Colon (tissue), 2 donors: ENCODE measurements around the gene CHST8.
"Not testable (repeated sequence)": the region's sequence is repeated elsewhere in the genome, so short reads cannot be mapped to it uniquely, and the experiment has no call there.

Experiments used
- FAIRE-seq: peaks from 2 replicates; lab custom pipeline; 2012; peaks lifted over from hg19 to GRCh38; lab: Jason Lieb, UNC
- donor health status: control.
- donor health status: control.

The CHST8 gene

DNA sequence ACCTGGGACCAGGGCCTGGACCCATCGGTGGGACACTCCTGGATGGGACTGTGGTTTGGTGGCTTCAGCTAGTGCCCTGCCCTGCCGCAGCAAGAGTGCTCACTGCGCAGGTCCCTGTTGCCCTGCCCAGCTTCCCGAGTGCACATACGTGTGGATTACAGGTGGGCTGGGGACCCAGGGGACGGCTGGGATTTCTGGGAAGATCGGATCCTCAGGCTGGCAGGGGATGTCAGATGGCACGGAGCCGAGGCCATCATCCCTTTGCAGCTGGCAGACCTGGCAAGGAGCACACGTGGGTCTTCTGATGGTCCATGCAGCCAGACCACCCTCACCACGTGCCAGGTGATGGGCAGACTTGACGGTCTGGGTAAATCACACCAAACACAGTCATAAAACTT, 69.3 kb downstream of the CHST8 start:
- no peak for FAIRE-seq

DNA sequence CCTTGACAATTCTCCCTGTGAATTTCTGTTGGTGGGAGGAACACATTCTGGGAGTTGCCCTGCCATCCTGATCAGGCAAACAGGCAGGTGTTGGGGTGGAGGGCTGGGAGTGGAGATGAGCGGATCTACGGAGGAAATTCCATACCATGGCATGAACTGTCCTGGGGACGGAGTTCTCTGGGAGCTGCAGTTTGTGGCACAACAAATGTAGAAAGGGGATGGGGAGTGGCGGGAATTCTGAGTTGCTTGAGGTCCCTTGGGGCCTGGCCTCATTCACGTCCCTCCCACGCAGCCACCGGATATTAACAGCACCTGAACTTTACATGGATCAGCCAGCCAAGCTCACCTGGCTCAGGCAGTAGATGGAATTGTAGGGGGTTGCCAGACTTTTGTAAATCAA, 70.0 kb downstream of the CHST8 start:
- no peak for FAIRE-seq

DNA sequence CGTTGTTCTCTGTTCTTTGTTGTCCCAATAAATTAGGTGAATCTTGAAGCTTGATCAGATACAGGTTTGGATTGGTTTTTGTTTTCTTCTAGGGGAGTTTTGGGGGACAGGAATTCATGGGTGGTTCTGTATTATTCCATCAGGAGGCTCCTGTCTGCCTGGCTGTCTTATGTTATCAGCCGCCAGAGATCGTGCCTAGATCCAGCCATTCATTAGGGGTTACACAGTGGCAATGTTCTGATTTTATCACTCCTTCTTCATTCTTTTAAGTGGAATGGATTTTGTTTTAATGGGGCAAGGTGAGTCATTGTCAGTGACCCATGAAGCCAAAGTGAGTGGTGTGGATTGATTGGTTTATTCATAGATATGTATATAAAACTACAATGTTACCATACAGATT, 71.9 kb downstream of the CHST8 start:
- no peak for FAIRE-seq

DNA sequence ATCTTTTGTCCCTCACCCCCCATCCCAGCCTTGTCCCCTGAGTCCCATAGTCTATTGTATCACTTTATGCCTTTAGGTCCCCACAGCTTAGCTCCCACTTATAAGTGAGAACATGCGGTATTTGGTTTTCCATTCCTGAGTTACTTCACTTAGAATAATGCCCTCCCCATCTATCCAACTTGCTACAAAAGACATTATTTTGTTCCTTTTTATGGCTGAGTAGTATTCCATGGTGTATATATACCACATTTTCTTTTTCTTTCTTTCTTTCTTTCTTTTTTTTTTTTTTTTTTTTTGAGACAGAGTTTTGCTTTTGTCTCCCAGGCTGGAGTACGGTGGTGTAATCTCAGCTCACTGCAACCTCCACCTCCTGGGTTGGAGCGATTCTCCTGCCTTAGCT, 73.8 kb downstream of the CHST8 start:
- FAIRE-seq, result not testable (repeated sequence)

DNA sequence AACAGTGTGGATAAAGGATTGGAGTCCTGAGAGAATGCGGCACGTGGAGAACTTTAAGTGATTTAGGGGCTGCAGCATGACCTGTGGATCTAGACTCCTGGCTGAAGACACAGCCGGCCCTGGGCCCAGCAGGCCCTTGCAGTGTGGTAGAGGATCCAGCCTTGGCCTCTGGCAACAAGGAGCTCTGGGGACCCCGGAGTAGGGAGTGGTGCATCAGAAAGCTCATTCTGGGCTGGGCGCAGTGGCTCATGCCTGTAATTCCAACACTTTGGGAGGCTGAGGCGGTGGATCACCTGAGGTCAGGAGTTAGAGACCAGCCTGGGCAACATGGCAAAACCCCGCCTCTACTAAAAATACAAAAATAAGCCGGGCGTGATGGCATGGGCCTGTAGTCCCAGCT, 76.0 kb downstream of the CHST8 start:
- no peak for FAIRE-seq

DNA sequence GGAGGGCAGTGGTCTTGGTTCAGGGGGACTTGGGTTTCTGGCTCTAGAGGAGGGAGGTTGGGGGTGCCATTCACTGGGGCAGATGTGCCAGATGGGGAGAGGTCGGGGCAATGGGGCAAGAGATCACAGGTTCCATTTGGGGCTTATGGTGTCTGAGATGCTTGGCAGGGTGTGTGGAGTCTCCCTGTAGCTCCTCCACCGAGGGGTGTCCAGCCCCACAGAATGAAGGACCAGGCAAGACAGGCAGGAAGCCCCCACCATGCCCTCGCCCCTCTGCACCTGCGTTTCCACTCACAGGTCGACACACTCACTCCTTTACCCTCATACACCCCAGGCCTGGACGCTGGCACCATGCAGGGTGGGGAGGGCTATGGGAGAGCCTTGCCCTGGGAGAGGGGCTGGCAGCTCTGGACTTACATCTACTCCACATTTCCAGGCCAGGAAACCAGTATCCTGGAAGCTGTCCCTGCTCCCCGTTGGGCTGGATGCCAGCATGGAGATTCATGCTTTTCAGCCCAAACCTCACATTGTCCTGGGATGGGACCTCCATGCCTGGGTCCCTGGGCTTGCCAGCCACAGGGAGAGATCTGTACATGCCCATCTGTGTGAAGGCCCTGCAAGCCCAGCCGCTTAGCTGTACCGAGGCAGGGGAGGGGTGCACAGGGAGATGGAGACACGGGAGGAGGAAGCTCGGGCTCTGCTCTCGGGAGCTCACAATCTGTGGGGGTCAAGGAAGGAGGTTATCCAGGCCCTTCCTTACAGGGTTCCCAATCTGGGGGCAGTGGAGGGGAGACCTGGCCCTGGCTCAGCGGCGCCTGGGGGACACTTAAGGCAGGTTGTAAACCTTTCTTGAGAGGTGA, 77.1 kb downstream of the CHST8 start:
- FAIRE-seq, result no peak

DNA sequence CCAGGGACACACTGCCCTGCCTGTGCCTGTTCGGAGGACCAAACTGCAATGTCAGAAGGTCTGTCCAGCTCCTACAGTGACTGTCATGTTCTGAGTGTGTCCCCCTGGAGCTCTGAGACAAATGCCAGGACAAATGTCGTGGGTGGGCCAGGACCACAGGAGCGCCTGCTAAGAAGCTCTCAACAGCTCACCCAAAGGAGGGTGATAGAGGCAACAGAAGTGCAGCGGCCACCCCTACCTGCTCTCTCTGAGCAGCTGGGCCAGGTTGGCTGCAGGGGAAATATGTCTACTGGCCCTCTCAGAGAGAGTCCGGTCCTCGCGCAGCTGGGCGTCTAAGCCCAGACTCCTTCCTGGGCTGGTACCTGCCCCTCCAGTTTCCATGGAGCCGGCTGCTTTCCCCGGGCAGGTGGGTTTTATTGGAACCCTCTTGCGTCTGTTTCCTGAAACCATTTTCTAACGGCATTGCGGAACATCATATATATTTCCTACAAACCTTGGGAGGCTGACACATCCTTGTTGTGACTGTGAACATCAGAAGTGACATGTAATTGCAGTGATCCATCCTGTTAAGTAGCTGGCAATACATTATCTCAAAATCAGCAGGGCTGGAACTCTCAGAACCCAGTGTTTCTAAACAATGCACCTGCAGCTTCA, 78.1 kb downstream of the CHST8 start:
- no peak for FAIRE-seq

DNA sequence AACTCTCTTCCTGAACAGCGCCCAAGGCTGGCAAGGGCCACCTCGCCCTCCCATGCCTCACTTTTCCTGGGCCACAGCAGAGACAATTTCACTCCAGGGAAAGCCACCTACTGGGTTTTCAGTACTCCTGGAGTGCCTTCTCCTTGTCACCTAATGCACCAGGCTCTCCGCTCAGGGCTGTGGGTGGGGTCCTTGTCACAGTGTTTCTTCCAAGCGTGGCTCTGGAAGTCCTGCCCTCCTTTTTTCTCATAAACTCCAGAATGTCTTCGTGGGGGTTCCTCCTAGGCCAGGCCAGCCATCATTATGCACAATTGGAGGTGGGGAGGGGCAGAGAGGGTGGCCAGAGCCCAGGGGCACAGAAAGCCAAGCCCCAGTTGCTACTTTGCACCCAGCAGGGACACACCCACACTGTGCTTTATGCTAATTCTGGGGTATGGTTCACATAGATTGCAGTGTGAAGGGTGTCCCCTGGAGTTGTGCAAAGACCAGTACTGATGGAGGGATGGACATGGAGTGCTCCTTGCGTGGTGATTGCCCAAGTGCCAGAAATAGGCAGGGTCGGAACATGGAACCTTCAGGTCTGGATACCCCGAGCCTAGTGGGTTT, 78.8 kb downstream of the CHST8 start:
- FAIRE-seq, result no peak

DNA sequence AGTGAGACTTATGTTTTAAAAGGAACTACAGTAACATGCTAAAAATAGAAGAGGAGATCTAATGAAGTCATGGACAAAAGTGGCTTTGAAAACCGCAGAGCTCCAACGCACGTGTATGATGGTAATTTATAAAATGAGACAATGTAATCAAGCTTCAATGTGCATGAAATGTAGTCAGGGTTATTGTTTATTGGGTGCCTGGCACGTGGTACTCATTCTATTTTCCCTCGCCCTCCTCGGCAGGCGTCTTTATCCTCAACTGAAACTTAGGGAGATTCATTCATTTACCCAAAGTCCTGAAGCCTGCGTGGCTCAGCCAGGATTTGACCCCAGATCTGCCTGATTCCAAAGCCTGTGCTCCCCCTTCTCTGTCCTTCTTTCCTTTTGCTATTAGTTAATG, 79.8 kb downstream of the CHST8 start:
- FAIRE-seq, result no peak

DNA sequence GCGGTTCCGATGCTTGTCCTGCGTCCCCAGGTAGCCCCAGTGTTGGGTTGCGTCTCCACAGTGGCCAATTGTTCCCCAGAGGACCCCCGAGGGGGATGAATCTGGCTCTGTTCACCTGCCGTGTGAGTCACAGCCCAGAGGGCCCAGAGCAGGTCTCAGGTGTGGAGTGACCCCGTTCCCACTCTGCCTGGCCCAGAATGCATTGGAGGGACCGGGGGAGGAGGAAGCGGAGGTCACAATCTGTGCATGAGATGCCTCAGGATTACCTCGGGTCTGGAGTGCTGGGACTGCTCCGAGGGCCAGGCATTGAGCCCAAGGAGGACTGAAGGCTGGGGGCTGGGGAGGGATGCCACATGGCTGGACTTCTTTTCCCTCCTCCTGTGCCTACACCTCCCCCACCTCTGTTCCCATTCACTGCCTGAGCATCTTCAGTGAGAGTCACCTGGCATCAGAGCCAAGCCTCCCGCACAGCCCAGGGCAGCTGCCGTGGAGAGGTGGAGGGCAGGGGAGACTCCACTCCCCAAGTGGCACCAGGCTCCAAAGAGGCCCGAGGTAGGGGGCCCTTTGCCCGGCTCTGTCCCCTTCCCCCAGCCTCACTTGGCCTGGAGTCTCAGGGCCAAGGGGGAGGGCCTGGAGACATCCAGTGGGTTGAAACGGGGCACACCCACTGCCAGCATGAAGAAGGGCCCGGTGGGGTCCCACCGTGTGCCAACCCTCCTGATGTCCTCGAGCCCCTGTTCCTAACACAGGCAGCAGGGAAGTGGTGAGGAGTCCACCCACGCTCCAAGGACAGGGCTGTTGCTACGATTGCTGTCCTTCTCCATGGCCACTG, 81.1 kb downstream of the CHST8 start:
- no peak for FAIRE-seq

DNA sequence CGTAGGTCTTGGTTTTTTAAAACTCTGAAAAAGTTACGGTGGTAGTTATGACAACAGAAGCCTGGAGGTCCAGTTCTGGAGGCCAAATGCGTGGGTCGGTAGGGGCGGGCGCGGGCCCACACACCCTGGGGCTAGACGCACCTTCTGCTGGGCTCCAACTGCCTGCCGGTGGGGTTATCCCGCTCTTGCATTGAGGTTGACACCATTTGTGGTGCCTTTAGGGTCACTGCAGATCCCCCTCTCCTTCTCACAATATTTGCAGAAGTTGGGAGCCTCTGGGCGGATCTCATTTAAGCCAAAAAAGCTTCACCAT, 81.6 kb downstream of the CHST8 start:
- FAIRE-seq, result no peak

DNA sequence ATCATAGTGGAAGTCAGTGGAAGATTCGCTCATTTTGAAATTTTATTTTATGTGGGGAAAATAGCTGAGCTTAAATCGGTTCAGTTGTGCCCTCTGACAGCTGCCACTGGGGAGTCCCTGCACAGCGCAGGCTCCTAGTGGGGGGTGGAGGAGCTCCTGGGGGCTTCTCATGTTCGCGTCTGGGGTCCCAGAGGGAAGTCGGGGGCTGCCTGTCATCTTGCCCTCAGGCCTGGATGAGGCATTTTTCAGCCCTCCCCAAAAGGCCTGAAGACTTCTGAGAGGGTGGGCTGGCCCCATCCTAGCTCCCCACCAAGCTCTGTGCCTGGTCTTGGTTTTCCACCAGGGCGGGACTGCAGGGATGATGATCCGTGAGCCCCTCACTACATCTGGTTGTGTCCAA, 82.1 kb downstream of the CHST8 start:
- FAIRE-seq, result no peak

DNA sequence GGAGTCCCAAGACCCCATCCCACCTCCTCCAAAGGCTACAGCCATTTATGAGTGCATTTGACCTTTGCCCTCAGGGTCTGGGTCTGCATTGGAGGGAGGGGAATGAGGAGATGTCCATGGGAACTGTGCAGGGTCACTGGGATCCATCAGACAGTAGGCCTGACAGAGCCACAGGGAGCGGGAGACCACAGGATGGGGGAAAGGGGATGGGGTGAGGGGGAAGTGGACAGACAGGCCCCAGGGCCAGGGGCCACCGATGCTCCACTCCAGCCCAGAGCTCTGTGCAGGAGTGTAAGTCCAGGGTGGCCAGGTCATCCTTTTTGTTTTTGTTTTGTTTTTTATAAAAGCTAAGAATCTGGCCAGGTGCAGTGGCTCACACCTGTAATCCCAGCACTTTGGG, 82.5 kb downstream of the CHST8 start:
- no peak for FAIRE-seq

DNA sequence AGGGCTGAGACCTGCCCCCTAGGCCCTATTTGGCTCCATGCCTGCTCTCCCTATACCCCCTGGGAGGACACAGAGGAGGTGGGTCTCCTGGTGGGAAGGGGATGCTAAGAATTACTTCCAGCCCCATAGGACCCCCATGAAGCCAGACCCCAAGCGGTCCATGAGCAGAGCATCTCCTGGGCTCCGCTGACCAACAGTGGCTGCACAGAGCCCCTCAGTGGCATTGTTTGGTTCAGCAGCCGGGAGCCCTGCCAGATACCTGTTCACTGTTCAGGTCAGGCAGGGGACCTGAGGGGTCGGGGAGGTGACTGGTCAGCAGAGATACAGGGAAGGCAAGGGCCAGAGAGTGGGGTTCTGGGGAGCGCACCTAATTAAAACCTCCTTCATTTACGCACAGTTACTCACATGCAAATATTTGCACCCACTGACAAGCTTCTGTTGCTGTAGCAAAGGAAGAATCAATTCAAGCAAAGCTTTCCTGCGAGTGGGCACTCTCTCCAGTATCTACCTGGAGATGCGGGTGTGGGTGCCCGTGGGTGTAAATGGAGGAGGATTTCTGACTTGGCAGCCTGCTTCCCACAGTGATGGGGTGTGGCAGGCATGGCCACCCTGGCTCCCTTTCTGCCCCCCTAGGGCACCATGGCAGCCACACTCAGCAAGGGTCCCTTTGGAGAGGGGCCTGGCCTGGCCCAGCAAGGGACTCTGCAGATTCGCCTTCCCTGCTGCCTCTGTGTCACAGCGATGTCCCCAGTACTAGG, 83.5 kb downstream of the CHST8 start:
- FAIRE-seq, result no peak

DNA sequence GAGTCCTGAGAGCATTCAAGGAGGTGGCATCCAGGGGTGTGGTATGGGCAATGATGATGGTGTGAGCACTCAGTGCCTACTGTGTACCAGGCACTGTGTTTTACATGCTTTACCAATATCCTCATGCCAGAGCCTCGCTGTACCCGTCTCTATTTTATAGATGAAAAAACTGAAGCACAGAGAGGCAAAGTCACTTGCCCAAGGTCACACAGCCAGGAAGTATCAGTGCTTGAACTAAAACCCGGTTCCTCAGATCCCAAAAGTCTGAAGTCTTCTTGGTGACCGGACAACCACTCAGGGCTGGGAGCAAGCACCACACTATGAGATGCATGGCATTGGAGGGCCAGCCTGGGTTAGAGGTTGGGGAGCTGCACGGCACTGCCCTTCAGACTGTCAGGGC, 84.1 kb downstream of the CHST8 start:
- FAIRE-seq, result no peak

DNA sequence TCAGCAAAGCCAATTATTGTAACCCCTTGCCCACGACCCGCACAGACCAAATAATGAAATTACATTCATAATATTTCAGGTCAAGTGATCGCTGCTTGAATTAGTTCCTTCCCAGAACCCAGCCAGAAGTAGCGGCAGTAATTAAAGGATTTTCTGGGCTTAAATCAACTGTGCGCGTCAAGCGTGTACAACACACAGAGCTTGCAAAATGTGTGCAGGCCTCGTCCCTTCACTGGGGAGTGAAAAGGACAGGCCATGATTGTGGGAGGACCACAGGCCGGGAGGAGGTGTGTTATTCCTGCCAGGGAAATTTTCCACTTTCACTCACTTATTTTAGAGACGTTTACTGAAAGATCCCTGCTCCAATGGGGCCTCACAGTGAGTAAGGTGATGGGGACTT, 84.9 kb downstream of the CHST8 start:
- no peak for FAIRE-seq

DNA sequence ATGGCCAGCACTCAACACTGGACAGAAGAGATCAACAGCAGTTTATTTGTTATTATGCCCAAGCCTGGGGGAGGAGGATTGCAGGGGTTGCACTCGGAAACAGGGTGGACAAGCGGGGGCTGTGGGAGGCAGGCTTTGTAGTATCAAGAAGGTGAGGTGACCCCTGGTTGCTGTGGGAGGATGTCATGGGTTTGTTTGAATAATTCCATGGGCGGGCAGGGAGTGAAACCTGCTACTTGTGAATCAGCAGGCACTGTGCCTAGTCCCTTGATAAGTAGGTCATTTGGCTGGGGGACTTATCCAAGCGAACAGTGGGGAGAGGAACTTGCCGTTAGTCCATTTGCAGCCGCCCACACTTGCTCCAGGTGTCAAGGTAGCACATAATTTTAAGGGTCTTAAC, 90.5 kb downstream of the CHST8 start:
- no peak for FAIRE-seq

DNA sequence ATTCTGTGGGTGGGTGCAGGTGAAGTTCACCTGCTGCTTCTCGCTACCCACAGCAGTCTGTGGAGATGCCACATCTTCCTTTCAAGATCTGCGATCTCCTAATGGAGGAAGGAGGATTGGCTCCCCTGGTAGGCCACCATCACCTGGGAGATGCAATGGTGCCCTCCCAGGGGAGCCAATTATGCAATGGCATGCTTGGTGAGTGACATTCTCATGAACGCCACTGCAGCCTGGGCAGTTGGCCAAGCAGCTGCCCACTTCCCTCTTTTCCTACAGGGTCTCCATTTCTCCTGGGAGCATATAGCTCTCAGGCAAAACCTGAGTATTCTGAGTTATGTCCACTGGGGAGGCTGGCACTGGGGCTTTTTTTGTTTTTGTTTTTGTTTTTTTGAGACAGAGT, 91.4 kb downstream of the CHST8 start:
- FAIRE-seq, result no peak

DNA sequence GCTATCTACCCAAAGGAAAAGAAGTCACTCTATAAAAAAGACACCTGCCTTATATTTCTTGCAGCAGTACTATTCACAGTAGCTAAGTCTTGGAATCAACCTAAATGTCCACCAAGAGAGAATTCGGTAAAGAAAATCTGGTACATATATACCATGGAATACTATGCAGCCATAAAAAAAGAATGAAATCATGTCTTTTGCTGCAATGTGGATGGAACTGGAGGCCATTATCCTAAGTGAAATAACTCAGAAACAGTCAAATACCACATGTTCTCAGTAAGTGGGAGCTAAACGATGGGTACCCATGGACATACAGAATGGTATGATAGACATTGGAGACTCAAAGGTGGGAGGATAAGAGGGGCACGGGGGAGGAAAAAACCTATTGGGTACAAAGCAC, 92.4 kb downstream of the CHST8 start:
- no peak for FAIRE-seq

DNA sequence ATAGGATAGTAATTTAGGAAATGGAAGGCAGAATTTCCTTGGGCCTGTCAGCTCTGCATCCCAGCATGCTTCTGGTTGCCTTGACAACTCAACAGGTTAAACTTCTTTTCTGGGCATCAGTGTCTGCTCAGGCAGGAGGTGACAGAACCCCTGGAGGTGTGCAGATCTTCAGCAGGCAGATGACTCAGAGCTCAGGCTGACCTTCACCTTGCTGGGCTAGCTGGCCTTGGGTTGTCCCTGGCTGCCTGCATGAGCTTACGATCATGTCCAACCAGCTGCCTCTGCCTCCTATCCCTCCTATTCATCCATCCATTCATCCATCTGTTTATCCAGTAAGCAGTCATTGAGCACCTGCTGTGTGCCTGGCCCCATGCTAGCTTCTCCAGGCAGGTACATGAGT, 93.7 kb downstream of the CHST8 start:
- no peak for FAIRE-seq

DNA sequence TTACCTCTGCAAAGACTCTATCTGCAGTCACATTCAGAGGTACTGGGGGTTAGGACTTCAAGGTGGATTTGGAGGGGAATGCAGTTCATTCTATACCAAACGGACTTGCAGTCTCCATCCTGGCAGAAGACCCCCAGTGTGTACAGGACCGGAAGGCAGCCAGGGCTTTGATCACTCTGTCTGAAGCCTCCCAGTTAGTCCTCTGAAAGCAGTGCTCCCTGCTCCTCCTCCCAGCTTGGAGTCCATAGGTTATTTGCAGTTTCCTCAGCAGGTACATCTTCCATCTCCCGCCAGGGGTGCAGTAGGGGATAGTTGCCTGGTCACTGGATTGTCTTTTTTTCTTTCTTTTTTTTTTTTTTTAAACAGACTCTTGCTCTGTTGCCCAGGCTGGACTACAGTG, 96.1 kb downstream of the CHST8 start:
- FAIRE-seq, result no peak

DNA sequence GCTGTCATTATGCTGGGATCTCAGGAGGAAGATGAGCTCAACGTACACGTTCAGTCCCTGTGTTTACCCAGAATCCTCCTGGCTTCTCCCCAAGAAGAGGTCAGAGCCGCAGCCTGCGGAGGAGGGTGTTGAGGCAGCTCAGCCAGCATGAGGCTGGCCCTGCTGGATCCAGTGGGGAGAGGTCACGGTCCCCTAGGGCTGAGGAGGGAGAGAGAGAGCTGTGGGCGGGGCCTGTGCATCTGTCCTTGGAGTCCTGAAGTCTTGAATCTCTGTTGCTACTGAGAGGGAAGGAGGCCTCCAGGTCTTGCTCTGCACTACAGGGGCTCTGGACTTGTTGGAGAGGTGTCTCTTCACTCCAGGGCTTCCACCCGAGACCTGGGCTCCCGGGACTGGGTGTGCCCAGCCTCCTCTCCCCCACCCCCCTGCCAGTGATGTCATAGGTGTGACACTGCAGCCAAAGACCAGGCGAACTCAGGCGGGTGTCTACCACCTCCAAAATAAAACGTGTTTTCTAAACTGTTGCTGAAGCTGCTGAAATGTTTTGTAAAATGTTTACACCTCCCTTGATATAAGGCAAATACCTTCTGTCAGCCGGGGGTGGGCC, 97.0 kb downstream of the CHST8 start:
- no peak for FAIRE-seq
